ENCODE results near the gene AP1M2.
"Not testable (repeated sequence)": the region's sequence is repeated elsewhere in the genome, so short reads cannot be mapped to it uniquely, and the experiment has no call there.

The AP1M2 gene

DNA sequence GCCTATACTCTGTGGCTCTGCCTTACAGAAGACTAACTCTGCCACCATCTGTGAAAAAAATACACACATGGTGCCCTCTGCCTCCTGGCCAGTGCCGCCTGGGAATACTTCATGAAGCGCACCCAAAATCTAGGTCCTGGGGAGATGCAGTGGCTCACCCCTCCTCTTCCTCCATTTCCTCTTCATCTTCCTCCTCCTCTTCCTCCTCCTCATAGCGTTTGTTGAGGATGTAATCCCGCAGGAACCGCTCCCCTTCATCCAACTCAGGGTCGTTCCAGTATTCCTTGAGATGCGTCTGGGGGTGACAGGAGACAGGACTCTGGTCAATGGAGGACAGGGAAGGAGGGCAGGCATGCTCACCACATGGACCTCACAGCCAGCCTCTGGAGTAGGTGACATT is 27.0 kb downstream of the AP1M2 start:
- no peak for DNase-seq

DNA sequence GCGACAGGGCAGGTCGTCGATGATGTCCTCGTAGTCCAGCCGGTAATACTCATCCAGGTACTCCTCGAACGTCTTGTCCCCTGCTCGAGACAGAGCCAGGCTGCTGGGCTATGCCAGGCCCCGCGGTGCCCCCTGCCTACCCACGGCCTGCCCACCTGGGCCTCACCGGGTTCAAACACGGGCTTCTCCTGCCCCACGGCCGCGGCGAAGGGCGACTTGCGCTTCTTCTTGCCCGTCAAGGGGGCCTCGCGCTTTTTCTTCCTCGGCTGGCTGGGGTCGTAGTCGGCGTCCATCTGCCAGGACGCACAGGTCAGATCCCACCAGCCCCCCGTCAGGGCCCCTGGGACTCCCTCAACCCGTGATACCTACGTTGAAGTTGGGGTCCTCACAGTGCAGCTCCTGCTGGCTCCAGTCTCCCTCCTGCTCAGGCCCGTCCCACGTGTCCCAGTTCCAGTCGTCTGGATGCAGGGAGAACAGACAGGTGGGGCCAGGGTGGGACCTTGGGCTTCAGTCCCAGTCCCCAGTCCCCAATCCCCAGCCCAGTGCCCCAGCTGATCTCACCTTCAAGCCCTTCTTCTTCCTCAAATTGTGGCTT is 29.4 kb downstream of the AP1M2 start:
- DNase-seq, result no peak

DNA sequence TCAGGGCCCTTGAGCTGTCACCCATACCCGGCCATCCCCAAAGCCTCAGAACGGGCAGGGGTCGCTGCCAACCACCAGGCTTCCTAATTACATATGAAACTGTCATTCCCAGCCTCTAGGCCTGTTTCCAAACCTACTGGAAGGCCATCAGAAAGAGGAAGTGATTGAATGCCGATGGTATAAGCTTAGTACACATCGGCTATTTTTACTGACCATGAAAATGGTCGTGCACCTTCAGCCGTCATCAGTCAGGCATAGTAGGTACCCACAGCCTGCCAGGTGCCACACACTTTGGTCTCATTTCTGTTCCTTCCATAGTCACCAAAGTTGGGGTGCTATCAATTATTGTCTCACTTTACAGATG is 31.5 kb downstream of the AP1M2 start:
- no peak for DNase-seq

DNA sequence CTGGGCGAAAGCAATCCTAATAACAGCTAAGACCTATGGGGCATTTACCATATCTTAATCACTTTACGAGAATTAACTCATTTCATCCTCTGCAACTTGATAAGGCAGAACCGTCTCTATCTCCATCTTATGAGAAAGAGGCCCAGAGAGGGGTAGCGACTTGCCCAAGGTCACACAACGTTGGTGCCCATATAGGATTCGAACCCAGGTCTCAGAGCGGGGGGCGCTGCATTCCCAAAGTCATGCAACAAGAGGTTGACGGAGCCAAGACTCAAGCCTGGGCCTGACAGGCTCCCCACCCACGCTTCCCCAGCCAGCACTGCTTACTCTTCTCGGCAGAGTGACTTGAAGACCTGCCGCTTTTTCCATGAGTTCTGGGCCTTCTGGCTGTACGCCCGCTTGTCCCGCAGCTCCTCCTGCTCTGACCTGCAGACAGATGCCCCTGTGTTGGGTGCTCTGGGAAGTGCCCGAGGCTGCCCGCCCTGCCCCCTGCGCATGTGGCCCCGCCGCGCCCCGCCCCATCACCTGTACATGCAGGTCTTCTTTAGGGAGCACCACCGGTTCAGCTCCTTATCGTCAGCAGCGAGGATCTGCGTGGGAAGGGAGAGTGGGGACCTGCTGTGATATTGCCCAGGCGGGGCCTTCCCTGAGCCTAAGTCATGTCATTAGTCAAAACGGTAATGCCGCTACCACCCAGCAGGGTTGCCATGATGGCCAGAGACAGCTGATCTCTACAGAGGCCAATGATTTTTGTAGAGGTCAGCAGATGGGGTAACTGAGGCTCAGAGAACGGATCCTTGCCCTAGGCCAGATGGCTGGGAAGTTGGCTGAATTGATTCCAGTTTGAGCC is 32.1 kb downstream of the AP1M2 start:
- DNase-seq, result no peak

DNA sequence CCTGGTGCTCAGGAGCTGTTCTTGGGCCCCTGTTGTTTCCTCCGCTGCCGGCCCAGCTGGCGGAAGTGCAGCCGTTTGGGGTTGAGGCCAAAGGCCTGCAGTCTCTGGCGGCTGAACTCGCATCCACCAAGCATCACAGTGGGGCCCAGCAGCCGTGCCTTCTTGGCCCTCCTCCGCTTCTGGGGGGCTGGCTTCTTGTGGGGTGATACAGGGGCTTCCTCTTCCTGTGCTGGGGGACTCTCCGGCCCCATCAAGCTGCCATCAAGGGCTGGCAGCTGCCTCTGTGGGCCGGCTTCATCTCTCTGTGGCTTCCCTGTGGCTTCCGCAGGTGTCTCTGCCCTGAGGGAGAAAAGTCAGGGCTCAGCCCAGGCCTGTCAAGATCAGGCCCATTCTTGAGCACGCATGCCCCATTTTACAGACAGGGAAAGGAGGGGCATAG is 33.1 kb downstream of the AP1M2 start:
- no peak for DNase-seq

DNA sequence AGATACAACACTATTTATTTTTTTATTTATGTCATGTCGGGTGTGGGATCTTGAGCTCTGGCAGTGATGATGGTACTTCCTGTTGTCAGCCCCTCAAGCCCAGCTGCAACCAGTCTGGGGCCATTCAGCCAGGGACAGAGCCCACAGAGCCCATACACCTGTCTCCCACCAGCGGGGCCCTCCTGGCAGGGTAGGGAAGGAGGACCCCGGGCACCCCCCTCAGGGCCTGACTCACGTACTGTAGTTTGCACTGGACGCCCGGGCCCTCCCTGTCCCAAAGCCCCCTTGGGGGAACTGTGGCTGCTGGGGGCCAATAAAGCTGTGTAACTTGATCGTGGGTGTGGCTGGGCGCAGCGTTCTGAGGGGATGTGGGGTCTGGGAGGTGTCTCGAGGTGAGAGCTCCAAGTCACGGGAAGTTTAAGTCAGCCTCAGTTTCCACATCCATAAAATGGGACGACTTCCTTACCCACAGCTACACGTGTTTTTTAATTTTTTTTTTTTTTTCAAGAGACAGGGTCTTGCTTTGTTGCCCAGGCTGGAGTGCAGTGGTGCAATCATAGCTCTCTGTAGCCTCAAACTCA is 33.9 kb downstream of the AP1M2 start:
- DNase-seq, result no peak

DNA sequence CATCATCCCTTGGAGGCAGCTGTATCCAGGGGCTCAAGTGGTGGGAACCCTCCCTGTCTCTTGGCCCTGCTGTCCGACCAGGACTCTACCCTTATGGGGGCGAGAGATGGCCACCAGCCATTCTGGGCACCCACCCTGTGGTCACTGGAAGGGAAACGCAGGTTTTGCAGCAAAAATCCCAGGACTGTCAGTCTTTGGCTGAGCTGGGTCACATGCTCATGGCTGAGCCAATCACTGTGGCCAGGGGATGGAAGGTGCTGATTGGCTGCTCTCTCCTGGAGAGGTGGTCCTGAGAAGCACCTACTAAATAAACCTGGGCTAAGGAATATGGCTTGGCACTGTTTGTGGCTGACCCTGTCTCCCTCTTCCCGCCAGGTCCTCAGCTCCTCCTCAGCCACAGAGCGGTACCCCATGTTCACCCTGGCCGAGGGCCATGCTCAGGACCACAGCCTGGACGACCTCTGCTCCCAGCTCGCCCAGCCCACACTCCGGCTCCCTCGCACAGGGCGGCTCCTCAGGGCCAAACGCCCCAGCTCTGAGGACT is 34.5 kb downstream of the AP1M2 start:
- DNase-seq, result no peak

DNA sequence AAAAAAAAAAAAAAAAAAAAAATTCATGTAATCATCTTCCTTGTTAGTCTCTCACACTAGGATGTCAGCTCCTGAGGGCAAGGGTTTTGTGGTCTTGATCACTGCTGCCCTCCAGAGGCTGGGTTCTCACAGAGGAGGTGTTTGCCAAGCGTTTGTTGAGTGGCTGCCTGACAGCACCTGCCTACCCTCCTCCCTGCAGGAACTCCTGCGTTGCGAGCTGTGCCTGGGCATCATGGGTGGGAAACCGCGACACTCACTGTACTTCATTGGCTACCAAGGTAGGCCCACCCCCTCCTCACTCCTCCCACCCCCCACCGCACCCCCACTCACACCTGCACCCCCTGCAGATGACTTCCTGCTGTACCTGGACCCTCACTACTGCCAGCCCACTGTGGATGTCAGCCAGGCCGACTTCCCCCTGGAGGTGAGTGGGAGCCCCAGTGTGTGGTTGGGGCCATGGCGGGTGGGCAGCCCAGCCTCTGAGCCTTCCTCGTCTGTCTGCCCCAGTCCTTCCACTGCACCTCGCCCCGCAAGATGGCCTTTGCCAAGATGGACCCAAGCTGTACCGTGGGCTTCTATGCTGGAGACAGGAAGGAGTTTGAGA is 35.3 kb downstream of the AP1M2 start:
- DNase-seq, result peak; percentile 38

DNA sequence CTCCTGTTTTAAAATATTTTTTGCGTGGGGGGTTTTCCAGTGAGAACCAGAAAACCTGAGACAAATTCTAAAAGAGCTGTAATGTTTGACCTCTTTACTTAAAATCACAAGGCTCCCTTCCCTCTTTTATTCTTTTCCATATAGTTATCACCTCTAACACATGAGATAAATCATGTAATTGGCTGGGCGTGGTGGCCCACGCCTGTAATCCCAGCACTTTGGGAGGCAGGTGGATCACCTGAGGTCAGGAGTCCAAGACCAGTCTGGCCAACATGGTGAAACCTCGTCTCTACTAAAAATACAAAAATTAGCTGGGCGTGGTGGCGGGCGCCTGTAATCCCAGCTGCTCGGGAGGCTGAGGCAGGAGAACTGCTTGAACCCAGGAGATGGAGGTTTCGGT is 36.1 kb downstream of the AP1M2 start:
- not testable (repeated sequence) for DNase-seq

DNA sequence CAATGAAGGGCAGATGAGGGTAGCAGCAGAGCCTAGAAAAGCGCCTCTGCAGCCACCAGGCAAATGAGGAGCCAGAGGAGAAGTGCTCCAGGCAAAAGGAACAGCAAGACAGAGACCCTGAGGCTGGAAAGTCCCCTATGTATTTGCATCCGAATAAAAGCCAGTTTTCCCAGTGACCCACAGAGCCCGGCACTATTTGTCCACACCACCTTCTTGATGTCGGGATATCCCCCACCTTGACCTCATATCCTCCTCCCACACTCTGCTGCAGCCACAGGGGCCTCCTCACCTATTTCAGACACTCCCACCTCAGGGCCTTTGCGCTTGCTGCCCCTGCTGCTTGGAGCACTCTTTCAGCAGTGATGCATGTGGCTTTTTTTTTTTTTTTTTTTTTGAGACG is 36.8 kb downstream of the AP1M2 start:
- no peak for DNase-seq

DNA sequence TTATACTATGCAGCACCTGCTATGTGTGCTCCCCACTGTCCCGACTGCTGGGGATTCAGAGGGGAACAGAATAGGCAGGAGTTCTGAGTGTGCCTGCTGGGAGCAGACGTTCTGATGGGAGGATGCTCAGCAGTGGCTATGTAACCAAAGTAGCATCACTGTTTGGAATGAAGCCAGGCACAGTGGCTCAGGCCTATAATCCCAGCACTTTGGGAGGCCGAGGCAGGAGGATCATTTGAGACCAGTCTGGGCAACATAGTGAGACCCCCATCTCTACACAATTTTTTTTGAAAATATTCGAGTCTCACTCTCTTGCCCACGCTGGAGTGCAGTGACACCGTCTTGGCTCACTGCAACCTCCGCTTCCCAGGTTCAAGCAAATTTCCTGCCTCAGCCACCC is 37.4 kb downstream of the AP1M2 start:
- DNase-seq, result no peak

DNA sequence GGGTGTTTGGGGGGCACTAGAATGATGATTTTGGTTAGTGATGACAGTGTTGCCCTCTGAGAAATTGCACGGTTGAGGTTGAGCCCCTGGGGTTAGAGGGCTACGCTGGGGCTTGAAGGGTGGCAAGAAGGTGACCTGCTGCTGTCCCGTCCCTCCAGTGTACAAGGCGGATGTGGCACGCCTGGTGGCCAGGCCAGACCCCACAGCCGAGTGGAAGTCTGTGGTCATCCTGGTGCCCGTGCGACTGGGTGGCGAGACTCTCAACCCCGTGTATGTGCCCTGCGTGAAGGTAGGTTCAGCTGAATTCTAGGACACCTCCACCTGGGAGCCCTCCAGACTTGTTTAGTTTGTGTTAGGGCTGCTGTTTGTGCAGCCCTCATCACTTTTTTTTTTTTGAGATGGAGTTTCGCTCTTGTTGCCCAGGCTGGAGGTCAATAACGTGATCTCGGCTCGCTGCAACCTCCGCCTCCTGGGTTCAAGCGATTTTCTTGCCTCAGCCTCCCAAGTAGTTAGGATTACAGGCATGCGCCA is 38.3 kb downstream of the AP1M2 start:
- no peak for DNase-seq

DNA sequence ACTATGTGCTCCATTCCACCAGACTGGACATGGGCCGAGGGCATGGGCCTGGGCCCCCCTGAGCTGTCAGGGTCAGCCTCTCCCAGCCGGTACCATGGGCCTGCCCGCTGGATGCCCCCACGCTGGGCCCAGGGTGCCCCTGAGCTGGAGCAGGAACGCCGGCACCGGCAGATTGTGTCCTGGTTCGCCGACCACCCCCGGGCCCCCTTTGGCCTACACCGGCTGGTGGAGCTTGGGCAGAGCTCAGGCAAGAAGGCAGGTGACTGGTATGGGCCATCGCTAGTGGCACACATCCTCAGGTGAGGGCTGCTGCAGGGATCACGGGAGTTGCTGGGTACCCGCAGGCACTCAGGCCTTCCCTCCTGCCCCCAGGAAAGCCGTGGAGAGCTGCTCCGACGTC is 40.3 kb downstream of the AP1M2 start:
- no peak for DNase-seq

DNA sequence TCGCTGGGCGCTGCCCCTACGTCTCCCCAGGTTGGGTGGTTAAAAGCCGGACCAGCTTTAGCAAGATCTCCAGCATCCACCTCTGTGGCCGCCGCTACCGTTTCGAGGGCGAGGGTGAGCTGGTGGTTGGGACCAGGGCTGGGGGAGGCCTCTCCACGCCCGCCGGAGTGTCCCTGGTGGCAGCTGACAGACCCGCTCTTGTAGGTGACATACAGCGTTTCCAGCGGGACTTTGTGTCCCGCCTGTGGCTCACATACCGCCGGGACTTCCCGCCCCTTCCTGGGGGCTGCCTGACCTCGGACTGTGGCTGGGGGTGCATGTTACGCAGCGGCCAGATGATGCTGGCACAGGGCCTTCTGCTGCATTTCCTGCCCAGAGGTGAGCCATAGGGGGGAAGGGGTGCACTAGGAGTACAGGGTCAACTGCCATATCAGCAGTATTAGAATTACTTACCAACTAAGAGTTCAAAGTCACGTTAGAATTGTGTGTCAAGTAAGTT is 42.3 kb downstream of the AP1M2 start:
- no peak for DNase-seq

DNA sequence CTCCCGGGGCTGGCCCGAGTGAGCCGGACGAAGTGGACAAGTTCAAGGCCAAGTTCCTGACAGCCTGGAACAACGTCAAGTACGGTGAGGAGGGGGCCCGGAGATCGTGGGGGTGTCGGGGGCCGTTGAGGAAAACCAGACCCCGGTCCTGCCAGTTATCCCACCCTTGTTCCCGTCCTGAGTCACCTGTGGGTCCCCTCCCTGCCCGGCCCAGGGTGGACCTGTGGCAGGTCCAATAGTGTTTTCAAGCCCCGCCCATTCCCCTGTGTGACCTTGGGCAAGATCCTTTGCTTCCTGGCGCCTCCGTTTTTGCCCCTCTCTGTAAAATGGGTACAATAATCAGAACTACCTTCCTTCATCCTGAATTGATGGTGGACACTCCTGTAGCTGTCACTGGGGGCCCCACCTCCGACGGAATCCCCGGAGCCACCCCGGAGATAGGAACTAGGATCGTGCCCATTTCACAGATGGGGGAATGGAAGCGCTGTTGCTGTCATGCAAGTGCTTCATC is 42.8 kb downstream of the AP1M2 start:
- no peak for DNase-seq

DNA sequence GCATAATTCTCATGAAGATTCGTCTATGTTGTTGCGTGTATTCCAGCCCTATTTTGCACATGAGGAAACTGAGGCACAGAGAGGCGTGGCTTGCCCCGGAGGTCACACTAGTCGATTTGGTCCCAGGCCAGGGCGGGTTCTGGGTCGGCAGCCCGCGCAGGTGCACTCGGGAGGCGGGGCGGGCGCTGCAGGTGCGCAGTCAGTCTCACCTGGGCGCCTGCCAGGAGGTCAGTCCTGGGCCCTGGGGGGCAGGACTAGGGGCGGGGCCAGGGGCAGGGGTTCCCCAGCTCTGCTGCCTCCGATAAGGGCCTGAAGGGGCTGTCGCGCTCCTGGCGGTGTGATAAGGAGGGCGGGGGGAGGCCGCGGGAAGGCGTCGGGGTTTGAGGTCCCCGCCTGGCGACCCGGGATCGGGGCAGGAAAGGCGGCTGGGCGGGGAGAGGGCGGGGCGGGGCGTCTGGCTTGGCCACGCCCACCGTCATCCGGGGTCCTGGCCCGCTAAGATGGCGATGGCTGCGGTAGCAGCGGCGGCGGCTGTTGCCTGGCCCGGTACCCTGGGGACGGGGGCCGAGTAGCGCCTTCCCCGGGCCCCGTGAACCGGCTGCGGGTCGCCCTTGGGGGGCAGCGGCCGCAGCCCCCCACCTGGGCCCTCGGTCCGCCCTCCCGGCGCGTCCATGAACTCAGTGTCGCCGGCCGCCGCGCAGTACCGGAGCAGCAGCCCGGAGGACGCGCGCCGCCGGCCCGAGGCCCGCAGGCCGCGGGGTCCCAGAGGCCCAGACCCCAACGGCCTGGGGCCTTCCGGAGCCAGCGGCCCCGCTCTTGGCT is 43.5 kb downstream of the AP1M2 start, which contains the start of gene ATG4D:
Gene ATG4D (plus strand): TSS at position 485 of the 822 bp plus-strand sequence. CDS start 187 bp downstream, at position 672.
- peak; percentile 80 for DNase-seq

DNA sequence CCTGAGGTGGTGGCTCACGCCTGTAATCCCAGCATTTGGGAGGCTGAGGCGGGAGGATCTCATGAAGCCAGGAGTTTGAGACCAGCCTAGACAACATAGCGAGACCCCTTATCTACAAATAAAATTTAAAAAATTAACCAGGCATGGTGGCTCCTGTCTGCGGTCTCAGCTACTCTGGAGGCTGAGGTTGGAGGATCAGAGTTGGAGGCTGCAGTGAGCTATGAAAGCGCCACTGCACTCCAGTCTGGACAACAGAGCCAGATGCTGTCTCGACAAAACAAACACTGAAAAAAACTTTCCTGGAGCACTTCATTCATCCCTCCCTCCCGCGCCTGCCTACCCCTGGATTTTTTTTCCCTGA is 44.1 kb downstream of the AP1M2 start:
- no peak for DNase-seq

DNA sequence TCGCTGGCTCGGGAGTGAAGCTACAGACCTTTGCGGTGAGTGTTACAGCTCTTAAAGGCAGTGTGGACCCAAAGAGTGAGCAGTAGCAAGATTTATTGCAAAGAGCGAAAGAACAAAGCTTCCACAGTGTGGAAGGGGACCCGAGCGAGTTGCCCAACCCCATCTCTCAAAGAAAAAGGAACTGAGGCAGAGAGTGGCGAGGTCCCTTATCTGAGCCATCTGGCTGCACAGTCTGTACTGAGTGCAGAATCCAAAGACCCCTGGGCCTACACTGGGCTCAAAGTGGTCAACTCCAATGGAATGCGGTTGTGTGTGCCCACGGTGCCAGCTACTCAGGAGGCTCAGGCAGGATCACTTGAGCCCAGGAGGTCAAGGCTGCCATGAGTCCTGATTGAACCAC is 48.1 kb downstream of the AP1M2 start:
- not testable (repeated sequence) for DNase-seq

DNA sequence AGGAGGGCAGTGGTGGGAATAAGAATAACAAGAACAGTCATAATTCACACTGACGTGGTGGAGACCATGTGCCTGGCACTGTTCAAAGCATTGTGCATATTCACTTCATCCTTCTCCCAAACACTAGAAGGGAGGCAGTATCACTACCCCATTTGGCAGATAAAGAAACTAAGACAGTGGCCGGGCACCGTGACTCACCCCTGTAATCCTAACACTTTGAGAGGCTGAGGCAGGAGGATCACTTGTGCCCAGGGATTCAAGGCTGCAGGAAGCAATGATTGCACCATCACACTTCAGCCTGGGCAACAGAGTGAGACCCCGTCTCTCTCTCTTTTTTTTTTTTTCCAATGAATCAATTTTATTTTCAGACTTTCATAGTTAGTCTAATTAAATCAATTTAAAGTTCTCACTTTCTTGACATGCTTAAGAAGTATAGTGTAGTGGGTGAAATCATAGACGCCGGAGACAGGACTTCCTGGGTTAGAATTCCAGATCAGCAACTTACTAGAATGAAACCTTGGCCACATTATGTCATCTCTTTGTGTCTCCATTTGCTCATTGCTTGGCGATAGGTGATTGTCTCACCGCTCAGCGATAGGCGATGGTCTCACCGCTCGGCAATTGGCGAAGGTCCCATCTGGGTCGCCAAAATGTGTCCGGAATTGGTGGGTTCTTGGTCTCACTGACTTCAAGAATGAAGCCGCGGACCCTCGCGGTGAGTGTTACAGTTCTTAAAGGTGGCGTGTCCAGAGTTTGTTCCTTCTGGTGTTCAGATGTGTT is 48.7 kb downstream of the AP1M2 start:
- DNase-seq, result no peak

DNA sequence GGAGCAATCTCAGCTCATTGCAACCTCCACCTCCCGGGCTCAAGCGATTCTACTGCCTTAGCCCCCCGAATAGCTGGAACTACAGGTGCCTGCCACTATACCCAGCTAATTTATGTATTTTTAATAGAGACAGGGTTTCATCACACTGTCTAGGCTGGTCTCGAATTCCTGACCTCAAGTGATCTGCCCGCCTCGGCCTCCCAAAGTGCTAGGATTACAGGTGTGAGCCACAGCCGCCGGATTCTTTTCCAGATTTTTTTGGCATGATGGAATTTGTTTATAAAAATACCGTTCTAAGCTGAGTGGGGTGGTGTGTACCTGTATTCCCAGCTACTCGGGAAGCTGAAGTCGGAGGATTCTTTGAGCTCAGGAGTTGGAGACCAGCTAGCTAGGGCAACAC is 49.4 kb downstream of the AP1M2 start:
- DNase-seq, result no peak

DNA sequence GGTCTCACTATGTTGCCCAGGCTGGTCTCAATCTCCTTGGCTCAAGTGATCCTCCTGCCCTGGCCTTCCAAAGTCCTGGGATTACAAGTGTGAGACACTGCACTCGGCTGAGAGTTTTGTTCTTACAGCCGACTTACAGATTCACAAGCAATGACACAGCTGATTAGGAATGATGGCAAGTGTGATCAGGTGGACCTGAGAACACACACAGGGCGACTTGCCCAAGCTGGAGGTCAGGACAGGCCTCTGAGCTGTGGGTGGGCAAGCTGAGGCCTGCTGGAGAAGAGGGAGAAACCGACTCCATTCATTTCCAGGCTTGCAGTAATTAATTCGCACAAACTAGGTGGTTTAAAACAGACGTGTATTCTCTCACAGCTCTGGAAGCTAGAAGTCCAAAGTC is 51.5 kb downstream of the AP1M2 start:
- DNase-seq, result no peak
